GM08714 (cell line): ENCODE data around the gene DNM3.
A peak's percentile ranks its signal among the peaks of the same experiment; 100 is the strongest.

Experiments
- H3K4me3 ChIP-seq: fragments of 200-500 bp; sonication (Bioruptor generic); 2 replicates; pipeline ENCODE4 v1.5.1; 2014; ENCODE audit warnings: mild to moderate bottlenecking, low read length, inconsistent platforms
- ZNF274 ChIP-seq: IDR thresholded peaks from 2 replicates; pipeline ENCODE4 v1.6.1; 2012; ENCODE audit warnings: mild to moderate bottlenecking, low read depth, low read length

The DNM3 gene

GRCh38 chr1:171983584-171983983 lies 142.3 kb downstream of the DNM3 start:
- no peak overlapping the region for H3K4me3 ChIP-seq
- no peak for TF ChIP-seq ZNF274

DNA sequence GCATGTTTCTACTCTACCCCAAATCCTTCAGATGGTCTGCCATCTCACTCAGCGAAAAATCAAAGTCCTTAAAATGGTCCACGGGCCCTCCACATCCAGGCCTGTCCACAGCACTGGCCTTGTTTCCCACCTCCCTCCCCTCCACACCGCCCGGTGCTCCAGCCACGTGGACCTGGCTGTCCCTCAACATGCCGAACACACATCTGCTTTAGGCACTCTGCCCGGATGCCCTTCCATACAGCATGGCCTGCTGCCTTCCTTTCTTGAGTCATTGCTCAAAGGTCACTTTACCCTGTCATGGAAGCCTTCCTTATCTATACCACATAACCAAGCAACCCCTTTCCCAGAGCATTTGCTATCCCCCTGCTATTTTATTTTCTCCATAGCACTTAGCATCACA lies 143.0 kb downstream of the DNM3 start:
- H3K4me3 ChIP-seq, result no peak overlapping the region
- TF ChIP-seq ZNF274, result no peak

DNA sequence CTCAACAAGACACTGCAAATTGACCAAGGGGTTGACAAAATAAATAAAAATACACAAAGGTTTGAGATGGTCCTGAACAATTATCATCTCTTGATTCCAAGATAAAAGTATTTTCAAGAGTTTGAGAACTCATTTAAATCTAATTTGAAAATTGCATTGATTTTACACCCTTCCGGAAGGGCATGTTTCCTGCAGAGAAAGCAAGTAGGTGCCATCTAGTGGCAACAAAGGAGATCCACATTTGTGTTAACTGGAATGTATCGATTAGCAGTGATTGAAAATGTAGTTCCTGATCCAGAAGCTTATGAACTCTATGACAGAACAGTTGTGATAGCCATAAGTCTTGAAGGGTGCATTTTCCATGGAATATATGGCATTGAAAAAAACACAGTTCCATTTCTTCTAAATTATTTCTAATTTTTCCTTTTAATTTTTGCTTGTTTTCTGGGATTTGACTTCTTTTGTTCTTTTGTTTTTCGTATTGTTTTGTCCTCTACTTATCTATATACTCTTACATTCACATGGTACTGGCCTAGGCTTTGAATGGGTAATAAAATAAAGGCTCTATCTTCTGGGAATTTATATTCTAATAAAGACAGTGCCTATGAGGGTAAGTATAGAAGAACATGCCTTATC lies 143.7 kb downstream of the DNM3 start:
- H3K4me3 ChIP-seq, result no peak overlapping the region
- no peak for TF ChIP-seq ZNF274

DNA sequence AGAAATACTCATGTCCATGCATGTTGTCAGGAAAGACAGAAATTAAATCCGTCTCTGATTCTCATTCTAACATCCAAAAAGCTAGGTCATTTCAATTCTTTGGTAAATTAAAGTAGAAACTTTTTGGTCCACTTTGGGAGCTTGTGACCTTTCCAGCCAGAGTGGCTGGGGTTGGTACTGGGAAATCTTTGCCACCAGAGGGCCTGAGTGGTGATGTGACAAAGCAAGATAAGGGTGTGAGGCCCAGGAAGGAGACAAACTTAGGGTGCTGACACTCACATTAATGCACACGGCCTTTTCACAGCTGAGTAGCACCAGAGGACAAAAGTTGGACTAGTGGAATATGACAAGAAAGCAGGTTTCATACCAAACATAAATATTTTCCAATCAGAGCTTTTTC lies 144.3 kb downstream of the DNM3 start:
- H3K4me3 ChIP-seq, result no peak overlapping the region
- TF ChIP-seq ZNF274, result no peak

GRCh38 chr1:171988243-171988885 lies 147.1 kb downstream of the DNM3 start:
- no peak overlapping the region for H3K4me3 ChIP-seq
- TF ChIP-seq ZNF274, result no peak

DNA sequence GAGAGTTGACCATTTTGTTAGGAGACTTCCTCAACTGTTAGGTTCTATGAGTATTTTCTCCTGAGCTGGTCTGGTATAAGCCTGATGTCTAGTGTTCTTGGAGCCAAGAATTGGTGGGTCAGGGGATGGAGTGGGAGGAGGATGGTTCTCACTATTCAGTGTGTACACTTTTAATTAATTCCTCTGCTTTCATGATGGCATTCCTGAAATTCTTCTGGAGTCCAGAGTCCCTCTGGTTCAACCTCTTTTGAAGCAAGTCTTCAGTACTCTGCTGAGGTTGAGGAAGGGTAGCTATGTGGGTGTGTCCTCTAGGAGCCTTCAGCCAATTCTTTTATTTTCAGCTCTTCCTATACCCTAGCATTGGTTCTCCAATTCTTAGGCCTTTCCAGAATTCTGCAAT lies 149.1 kb downstream of the DNM3 start:
- H3K4me3 ChIP-seq, result no peak overlapping the region
- no peak for TF ChIP-seq ZNF274

DNA sequence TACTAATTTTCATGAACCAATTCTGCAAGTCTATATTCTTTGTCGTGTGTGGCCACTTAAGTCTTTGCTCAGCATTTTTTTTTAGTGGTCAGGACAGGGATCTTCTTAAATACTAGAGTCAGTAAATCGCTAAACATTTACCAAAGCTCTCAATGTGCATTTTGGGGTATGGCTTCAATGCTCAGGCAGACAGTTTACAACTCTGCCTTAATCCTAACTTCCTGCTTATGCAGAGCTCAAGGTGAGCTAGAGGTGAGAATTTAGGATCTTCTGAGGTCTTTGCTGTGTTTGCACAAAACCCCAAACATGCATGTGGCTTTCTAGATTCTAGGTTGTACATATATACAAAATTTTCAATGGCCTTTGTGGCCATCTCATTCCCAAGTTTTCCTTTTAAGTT lies 153.0 kb downstream of the DNM3 start:
- TF ChIP-seq ZNF274, result no peak

GRCh38 chr1:171995573-171995972 lies 154.3 kb downstream of the DNM3 start:
- TF ChIP-seq ZNF274, result no peak
- no peak overlapping the region for H3K4me3 ChIP-seq

More for the DNA sequence above, 153.0 kb downstream of the DNM3 start:
- H3K4me3 ChIP-seq, result no peak overlapping the region

GRCh38 chr1:171997936-171998335 lies 156.6 kb downstream of the DNM3 start:
- no peak for TF ChIP-seq ZNF274
- H3K4me3 ChIP-seq, result no peak overlapping the region

GRCh38 chr1:171998711-171999110 lies 157.4 kb downstream of the DNM3 start:
- H3K4me3 ChIP-seq, result no peak overlapping the region
- no peak for TF ChIP-seq ZNF274

GRCh38 chr1:171999756-172000155 lies 158.5 kb downstream of the DNM3 start:
- no peak for TF ChIP-seq ZNF274
- H3K4me3 ChIP-seq, result no peak overlapping the region

DNA sequence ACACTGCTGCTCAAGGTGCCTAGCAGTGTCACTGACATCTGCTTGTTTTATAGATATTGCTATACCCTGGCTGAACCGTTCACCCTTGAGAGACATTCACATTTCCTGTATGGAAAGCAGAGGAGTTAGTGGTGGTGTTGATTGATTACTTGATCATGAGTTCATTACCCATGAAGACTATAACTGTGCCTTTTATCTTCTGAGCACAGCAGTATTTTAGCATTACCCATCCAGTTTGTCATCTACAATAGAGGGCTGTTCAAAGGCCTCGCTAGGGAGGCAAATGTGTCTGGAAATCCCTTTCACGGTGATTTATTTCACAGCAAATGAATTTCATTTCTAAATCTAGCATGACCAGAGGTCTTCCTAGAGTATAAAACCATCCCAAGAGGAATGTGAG lies 160.0 kb downstream of the DNM3 start:
- H3K4me3 ChIP-seq, result no peak overlapping the region
- no peak for TF ChIP-seq ZNF274

GRCh38 chr1:172002725-172003345 lies 161.5 kb downstream of the DNM3 start:
- TF ChIP-seq ZNF274, result no peak

GRCh38 chr1:172003766-172004530 lies 162.7 kb downstream of the DNM3 start:
- H3K4me3 ChIP-seq, result peak overlapping the region; percentile 31; the same call in 1 of the 2 replicates
- no peak for TF ChIP-seq ZNF274

More at GRCh38 chr1:172002725-172003345, 161.5 kb downstream of the DNM3 start:
- H3K4me3 ChIP-seq, result no peak overlapping the region

DNA sequence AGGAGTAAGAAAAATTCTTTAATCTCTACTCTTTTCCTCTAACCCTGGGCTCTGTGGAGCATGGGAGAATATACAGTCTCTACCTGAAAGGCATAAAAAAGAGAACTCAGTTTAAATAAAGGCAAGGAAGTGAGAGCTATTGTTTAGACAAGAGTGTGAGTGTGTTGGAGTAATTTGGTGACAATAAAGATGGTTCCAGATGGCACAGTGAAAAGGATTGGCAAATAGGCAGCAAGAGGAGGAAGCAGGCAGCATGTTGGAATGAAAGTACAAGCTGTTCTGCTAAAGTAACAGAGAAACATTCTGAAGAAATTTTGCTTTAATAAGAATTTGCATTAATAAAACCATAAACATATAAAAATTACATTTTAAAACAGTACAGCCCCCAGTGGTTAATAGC lies 163.4 kb downstream of the DNM3 start:
- no peak for TF ChIP-seq ZNF274
- no peak overlapping the region for H3K4me3 ChIP-seq

DNA sequence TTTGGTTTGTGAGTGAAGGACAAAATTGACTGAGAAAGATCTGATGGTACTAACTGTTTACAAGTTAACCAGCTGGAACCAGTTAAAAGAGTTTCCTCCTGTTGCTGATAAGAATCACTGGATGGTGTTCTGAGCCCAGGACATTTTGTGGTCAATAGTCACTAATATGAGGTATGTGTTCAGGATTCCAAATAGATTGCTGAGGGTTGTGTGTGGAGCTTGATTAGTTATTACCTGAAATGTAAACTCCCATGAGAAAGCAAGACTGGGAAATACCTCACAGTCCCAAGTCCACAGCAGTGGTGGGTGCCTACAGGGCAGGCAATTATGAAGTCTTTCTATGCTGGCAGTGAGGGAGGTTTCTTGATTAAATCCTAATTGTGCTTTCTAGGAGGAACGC lies 164.6 kb downstream of the DNM3 start:
- H3K4me3 ChIP-seq, result no peak overlapping the region

More for the DNA sequence above, 164.6 kb downstream of the DNM3 start:
- TF ChIP-seq ZNF274, result no peak
